22Rv1 (cell line): ENCODE data around the gene NIF3L1.

Source experiments
- ZFX ChIP-seq: fragments of 450-650 bp; IDR thresholded peaks from 2 replicates; pipeline ENCODE4 v1.6.1; 2017; ENCODE audit warnings: antibody characterized with exemption, borderline replicate concordance
- TF ChIP-seq, protein P1 (sequence below): fragments of 450-650 bp; IDR thresholded peaks from 2 replicates; pipeline ENCODE4 v1.5.1; 2017; ENCODE audit warnings: mild to moderate bottlenecking

DNA sequence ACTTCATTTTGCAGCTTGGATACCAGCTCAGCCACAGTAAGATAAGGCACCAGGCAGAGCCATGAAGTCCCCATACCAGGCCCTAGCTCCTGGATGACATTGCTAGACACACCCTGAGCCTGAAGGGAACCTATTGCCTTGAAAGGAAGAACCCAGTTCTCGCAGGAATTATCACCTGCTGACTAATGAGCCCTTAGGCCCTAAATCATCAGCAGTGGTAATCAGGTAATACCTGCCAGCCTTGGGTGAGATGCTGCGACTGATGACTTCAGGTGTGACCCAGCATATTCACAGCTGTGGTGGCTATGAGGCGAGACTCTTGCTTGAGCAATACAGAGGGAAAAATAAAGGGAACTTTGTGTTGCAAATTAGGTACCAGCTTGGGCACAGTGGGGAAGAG lies 49.7 kb upstream of the NIF3L1 start:
- TF ChIP-seq, protein P1, sequence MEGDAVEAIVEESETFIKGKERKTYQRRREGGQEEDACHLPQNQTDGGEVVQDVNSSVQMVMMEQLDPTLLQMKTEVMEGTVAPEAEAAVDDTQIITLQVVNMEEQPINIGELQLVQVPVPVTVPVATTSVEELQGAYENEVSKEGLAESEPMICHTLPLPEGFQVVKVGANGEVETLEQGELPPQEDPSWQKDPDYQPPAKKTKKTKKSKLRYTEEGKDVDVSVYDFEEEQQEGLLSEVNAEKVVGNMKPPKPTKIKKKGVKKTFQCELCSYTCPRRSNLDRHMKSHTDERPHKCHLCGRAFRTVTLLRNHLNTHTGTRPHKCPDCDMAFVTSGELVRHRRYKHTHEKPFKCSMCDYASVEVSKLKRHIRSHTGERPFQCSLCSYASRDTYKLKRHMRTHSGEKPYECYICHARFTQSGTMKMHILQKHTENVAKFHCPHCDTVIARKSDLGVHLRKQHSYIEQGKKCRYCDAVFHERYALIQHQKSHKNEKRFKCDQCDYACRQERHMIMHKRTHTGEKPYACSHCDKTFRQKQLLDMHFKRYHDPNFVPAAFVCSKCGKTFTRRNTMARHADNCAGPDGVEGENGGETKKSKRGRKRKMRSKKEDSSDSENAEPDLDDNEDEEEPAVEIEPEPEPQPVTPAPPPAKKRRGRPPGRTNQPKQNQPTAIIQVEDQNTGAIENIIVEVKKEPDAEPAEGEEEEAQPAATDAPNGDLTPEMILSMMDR = no peak
- no peak for TF ChIP-seq ZFX
